Brain microvascular endothelial cell (primary cell): ENCODE measurements around the gene SUMF1.

Experiments used
- DNase-seq: peaks from one replicate; pipeline ENCODE4 v3.0.0-alpha.2; 2020
- H3K27ac ChIP-seq: fragments of 250-450 bp; sonication (Bioruptor Pico); 2 replicates; pipeline ENCODE4 v1.5.1; 2020; ENCODE audit warnings: mild to moderate bottlenecking, moderate library complexity
- H3K27me3 ChIP-seq: fragments of 250-450 bp; sonication (Bioruptor Pico); replicated peaks from 2 replicates; pipeline ENCODE4 v1.5.1; 2020; ENCODE audit warnings: mild to moderate bottlenecking
- H3K36me3 ChIP-seq: fragments of 250-450 bp; sonication (Bioruptor Pico); replicated peaks from 2 replicates; pipeline ENCODE4 v1.5.1; 2020; ENCODE audit warnings: mild to moderate bottlenecking
- H3K4me3 ChIP-seq: 2 replicates; pipeline ENCODE4 v1.5.1; 2011; ENCODE audit warnings: low read depth, mild to moderate bottlenecking, control low read depth, low read length, moderate library complexity
- CTCF ChIP-seq: IDR thresholded peaks from 2 replicates; pipeline ENCODE4 v1.5.1; 2011; ENCODE audit warnings: low read depth, mild to moderate bottlenecking, moderate library complexity, low read length, control low read depth, inconsistent platforms; ENCODE audit errors: missing control alignments
- in situ Hi-C: cut with HindIII; loops from 2 replicates; pipeline ENCODE4 v1.10.0; 2017; ENCODE audit warnings: low sequenced_read_pairs, low pct_ligation_motif_present

The SUMF1 gene

GRCh38 chr3:4341336-4341675, 125.8 kb downstream of the SUMF1 start:
- TF ChIP-seq CTCF = no peak
- in situ Hi-C loops = no loop called here
- no peak for DNase-seq
- no peak overlapping the region for H3K4me3 ChIP-seq
- H3K36me3 ChIP-seq = no peaks in the 10 kb centered on the region
- no peak overlapping the region for H3K27ac ChIP-seq
- H3K27me3 ChIP-seq = no peaks in the 10 kb centered on the region

- Histone ChIP-seq H3K4me3 (no peak overlapping the region), H3K36me3 (no peaks in the 10 kb centered on the region), H3K27ac (no peak overlapping the region), H3K27me3 (no peaks in the 10 kb centered on the region)
- no peak for TF ChIP-seq CTCF
- in situ Hi-C loops = no loop called here
- no peak for DNase-seq
These were observed 126.4 kb downstream of the SUMF1 start for GRCh38 chr3:4340411-4341335.

GRCh38 chr3:4340077-4340410, 127.0 kb downstream of the SUMF1 start:
- no peak for TF ChIP-seq CTCF
- Histone ChIP-seq H3K4me3 (no peak overlapping the region), H3K27ac (no peak overlapping the region), H3K36me3 (no peaks in the 10 kb centered on the region), H3K27me3 (no peaks in the 10 kb centered on the region)
- DNase-seq = no peak
- in situ Hi-C loops = no loop called here

GRCh38 chr3:4338751-4339150, 128.3 kb downstream of the SUMF1 start:
- DNase-seq = no peak
- no peaks in the 10 kb centered on the region for H3K36me3 ChIP-seq
- in situ Hi-C loops = no loop called here
- H3K27me3 ChIP-seq = no peaks in the 10 kb centered on the region
- no peak overlapping the region for H3K27ac ChIP-seq
- H3K4me3 ChIP-seq = no peak overlapping the region
- no peak for TF ChIP-seq CTCF

GRCh38 chr3:4336850-4337546, 130.1 kb downstream of the SUMF1 start:
- no peak for TF ChIP-seq CTCF
- H3K27me3 ChIP-seq = no peaks in the 10 kb centered on the region
- H3K4me3 ChIP-seq = no peak overlapping the region
- in situ Hi-C loops = no loop called here
- H3K27ac ChIP-seq = no peak overlapping the region
- H3K36me3 ChIP-seq = no peaks in the 10 kb centered on the region
- no peak for DNase-seq
